HCT116 (cell line): ENCODE results near the gene LDB2. TPM values are rescaled to one million over a fixed set of nuclear protein-coding genes. Genes with fewer than 3 reads are reported as not detected.

Source experiments
- ATAC-seq: fragments of 200-7000 bp; cut with Tn5 transposase; 2 replicates; pipeline ENCODE4 v1.9.1; 2020; ENCODE audit warnings: mild to moderate bottlenecking, moderate library complexity
- BruUV-seq: library from RNA; stranded (reverse); fragments of 400-500 nt; replicated peaks from 2 replicates; lab custom pipeline; 2021; lab: Mats Ljungman, UMichigan
- CTCF ChIA-PET: fragments of 300-600 bp; sonication (Branson Sonifier 250); formaldehyde crosslinking; loops from one replicate; lab custom pipeline; 2021; ENCODE audit warnings: antibody characterized with exemption; lab: Charles Lee
- POLR2A ChIA-PET: fragments of 300-600, 350-600 bp; sonication (Branson Sonifier 250); formaldehyde crosslinking; loops from one replicate; lab custom pipeline; 2021; ENCODE audit warnings: antibody characterized with exemption; lab: Charles Lee
- RAD21 ChIA-PET, 2 experiments: fragments of 300-600 bp; sonication (Branson Sonifier 250); formaldehyde crosslinking; loops; one replicate each; lab custom pipeline; 2023; ENCODE audit warnings: low total read pairs in 2 of 2; ENCODE audit not compliant: uncharacterized antibody in 2 of 2, unreplicated experiment in 2 of 2, low non-redundant PET in 1 of 2; lab: Charles Lee
- DNase-seq: peaks from one replicate; pipeline ENCODE4 v3.0.0-alpha.2; 2010; ENCODE audit warnings: low read depth, low spot score
- H2AFZ ChIP-seq: fragments of 200-600 bp; shearing (Covaris generic), sonication (generic); 2 replicates; pipeline ENCODE4 v1.6.1; 2017; ENCODE audit warnings: low read depth, mixed run types, mixed read lengths, antibody characterized with exemption, low read length; ENCODE audit not compliant: poor library complexity, severe bottlenecking
- H3K27ac ChIP-seq: 2 replicates; pipeline ENCODE4 v1.5.1; 2012; ENCODE audit warnings: low read depth, low read length
- H3K27me3 ChIP-seq: fragments of 200-600 bp; sonication (generic); 2 replicates; pipeline ENCODE4 v1.6.1; 2016; ENCODE audit warnings: mixed run types, low read length, mixed read lengths; ENCODE audit not compliant: insufficient read depth
- H3K36me3 ChIP-seq, 2 experiments: fragments of 200-500 bp in 1 of 2; fragments of 200-600 bp in 1 of 2; sonication (Bioruptor generic) in 1 of 2; sonication (generic) in 1 of 2; 2 replicates each; pipeline versions ENCODE4 v1.5.1 to v1.6.1; 2014 to 2016; ENCODE audit warnings: low read length in 2 of 2, inconsistent platforms in 1 of 2, mixed read lengths in 1 of 2, mixed run types in 1 of 2; ENCODE audit not compliant: insufficient read depth in 2 of 2, control insufficient read depth in 1 of 2
- H3K4me1 ChIP-seq, 2 experiments: fragments of 200-600 bp in 1 of 2; sonication (generic) in 1 of 2; 2 replicates each; pipeline versions ENCODE4 v1.5.1 to v1.6.1; 2012 to 2017; ENCODE audit warnings: low read length in 2 of 2, inconsistent platforms in 1 of 2, mild to moderate bottlenecking in 1 of 2, mixed read lengths in 1 of 2, mixed run types in 1 of 2, moderate library complexity in 1 of 2; ENCODE audit not compliant: insufficient read depth in 2 of 2, control insufficient read depth in 1 of 2
- H3K4me2 ChIP-seq: fragments of 200-600 bp; sonication (generic); 2 replicates; pipeline ENCODE4 v1.6.1; 2017; ENCODE audit warnings: mixed run types, low read length, mixed read lengths
- H3K4me3 ChIP-seq, 2 experiments: fragments of 200-600 bp in 1 of 2; sonication (generic) in 1 of 2; replicated peaks in 1 of 2; 2 replicates each; pipeline ENCODE4 v1.5.1; 2011 to 2016; ENCODE audit warnings: low read length in 2 of 2, control low read depth in 1 of 2, low read depth in 1 of 2, mild to moderate bottlenecking in 1 of 2, mixed read lengths in 1 of 2, mixed run types in 1 of 2
- H3K79me2 ChIP-seq: fragments of 200-600 bp; sonication (generic); 2 replicates; pipeline ENCODE4 v1.6.1; 2017; ENCODE audit warnings: mild to moderate bottlenecking, mixed run types, low read length, moderate library complexity, mixed read lengths; ENCODE audit not compliant: insufficient read depth
- H3K9ac ChIP-seq: fragments of 200-600 bp; sonication (generic); 2 replicates; pipeline ENCODE4 v1.6.1; 2016; ENCODE audit warnings: low read length, mixed read lengths
- H3K9me2 ChIP-seq: fragments of 200-600 bp; sonication (generic), shearing (Covaris generic); 2 replicates; pipeline ENCODE4 v1.6.1; 2017; ENCODE audit warnings: mixed run types, mild to moderate bottlenecking, moderate library complexity; ENCODE audit not compliant: insufficient read depth
- H3K9me3 ChIP-seq, 2 experiments: fragments of 200-500 bp in 1 of 2; fragments of 200-600 bp in 1 of 2; sonication (Bioruptor generic) in 1 of 2; sonication (generic) in 1 of 2; 2 replicates each; pipeline ENCODE4 v1.6.1; 2014 to 2017; ENCODE audit warnings: low read length in 2 of 2, mixed read lengths in 2 of 2, inconsistent platforms in 1 of 2, low read depth in 1 of 2, mild to moderate bottlenecking in 1 of 2, mixed run types in 1 of 2, moderate library complexity in 1 of 2; ENCODE audit not compliant: control insufficient read depth in 1 of 2, insufficient read depth in 1 of 2
- H4K20me1 ChIP-seq: fragments of 200-600 bp; sonication (generic), shearing (Covaris generic); 2 replicates; pipeline ENCODE4 v1.6.1; 2017; ENCODE audit warnings: mixed run types, mild to moderate bottlenecking, moderate library complexity; ENCODE audit not compliant: insufficient read depth
- CBX3 ChIP-seq: IDR thresholded peaks from 2 replicates; pipeline ENCODE4 v1.6.1; 2012; ENCODE audit warnings: low read depth
- CTCF ChIP-seq, 3 experiments: fragments of 200-600 bp in 1 of 3; sonication (generic) in 1 of 3; IDR thresholded peaks in 2 of 3; conservative IDR thresholded peaks in 1 of 3; 2 replicates each; pipeline ENCODE4 v1.5.1; 2012 to 2017; ENCODE audit warnings: low read depth in 2 of 3, low read length in 2 of 3, antibody characterized with exemption in 1 of 3, borderline replicate concordance in 1 of 3, control low read depth in 1 of 3, mild to moderate bottlenecking in 1 of 3, mixed read lengths in 1 of 3, mixed run types in 1 of 3, moderate library complexity in 1 of 3; ENCODE audit not compliant: insufficient read depth in 1 of 3
- ELF1 ChIP-seq: IDR thresholded peaks from 2 replicates; pipeline ENCODE4 v1.6.1; 2012; ENCODE audit warnings: low read depth, borderline replicate concordance
- JUND ChIP-seq: IDR thresholded peaks from 2 replicates; pipeline ENCODE4 v1.6.1; 2012
- REST ChIP-seq: IDR thresholded peaks from 2 replicates; pipeline ENCODE4 v1.6.1; 2012; ENCODE audit warnings: low read depth
- ZNF274 ChIP-seq: fragments of 200-500 bp; sonication (Bioruptor generic); IDR thresholded peaks from 2 replicates; pipeline ENCODE4 v1.6.1; 2014; ENCODE audit warnings: mild to moderate bottlenecking, low read depth, low read length, inconsistent platforms
- intact Hi-C: fragments of 100-400 bp; cut with micrococcal nuclease; formaldehyde crosslinking; loops from 2 replicates; pipeline ENCODE4 v1.10.0; 2022
- total RNA-seq: library from RNA; stranded (reverse); gene quantifications from one replicate; pipeline ENCODE4 v1.2.1, GENCODE V29; 2021; ENCODE audit not compliant: unreplicated experiment

LDB2 gene
- total RNA-seq, 1 experiment from 2014 or later: 0.12 TPM

- no peaks in the 10 kb centered on the region for H3K4me1 ChIP-seq
- POLR2A ChIA-PET: no interaction called here
- no peak overlapping the region for H2AFZ ChIP-seq
- no peaks in the 10 kb centered on the region for H3K79me2 ChIP-seq
- BruUV-seq: no TSS peak
- no peaks in the 10 kb centered on the region for H3K9me2 ChIP-seq
- no peak overlapping the region for H3K9ac ChIP-seq
- no peaks in the 10 kb centered on the region for H4K20me1 ChIP-seq
- ATAC-seq: no peak
- TF ChIP-seq CBX3 (no peak), JUND (no peak), REST (no peak), CTCF (IDR thresholded peaks at IDR 0.05 in 2 of 3, conservative IDR thresholded peaks at IDR 0.05 in 1 of 3; ENCODE audit: borderline replicate concordance in 1 of 3, insufficient read depth in 1 of 3, low read depth in 2 of 3, low read length in 2 of 3) (no peak), ELF1 (no peak), ZNF274 (no peak)
- TF ChIP-seq, all 23 proteins: peak for 0
- ChIA-PET RAD21 (no interaction called here), CTCF (no interaction called here)
- no peaks in the 10 kb centered on the region for H3K9me3 ChIP-seq
- no peak for DNase-seq
- no peaks in the 10 kb centered on the region for H3K36me3 ChIP-seq
- H3K27ac ChIP-seq: no peak overlapping the region
- no peak overlapping the region for H3K4me2 ChIP-seq
- H3K4me3 ChIP-seq: no peak overlapping the region
- intact Hi-C loops: no loop called here
- peaks cover 6% of the 10 kb centered on the region; the same call in 1 of the 2 replicates for H3K27me3 ChIP-seq
Observed at GRCh38 chr4:16524911-16525554, 373.4 kb downstream of the LDB2 start.
